H9 (cell line): ENCODE measurements around the gene XPNPEP3. TPM values are rescaled to one million over a fixed set of nuclear protein-coding genes. Genes with fewer than 3 reads are reported as not detected.

ENCODE experiments used
- DNase-seq: peaks from one replicate; pipeline ENCODE4 v3.0.0-alpha.2; 2017
- H2AFZ ChIP-seq: one replicate; pipeline ENCODE4 v1.6.1; 2013; ENCODE audit warnings: mild to moderate bottlenecking, low read length, control low read depth, moderate library complexity
- H2AK5ac ChIP-seq: 2 replicates; pipeline ENCODE4 v1.6.1; 2013; ENCODE audit warnings: low read length, control low read depth, mixed read lengths; ENCODE audit not compliant: insufficient read length
- H2BK120ac ChIP-seq: one replicate; pipeline ENCODE4 v1.6.1; 2013; ENCODE audit warnings: low read depth, mild to moderate bottlenecking, low read length, control low read depth, inconsistent platforms; ENCODE audit not compliant: poor library complexity, severe bottlenecking
- H2BK12ac ChIP-seq: 2 replicates; pipeline ENCODE4 v1.6.1; 2013; ENCODE audit warnings: low read length, control low read depth, mixed read lengths, low read depth; ENCODE audit not compliant: insufficient read length
- H2BK15ac ChIP-seq: 2 replicates; pipeline ENCODE4 v1.6.1; 2013; ENCODE audit warnings: low read depth, low read length, control low read depth
- H2BK20ac ChIP-seq: one replicate; pipeline ENCODE4 v1.6.1; 2013; ENCODE audit warnings: low read depth, mild to moderate bottlenecking, low read length, control low read depth, inconsistent platforms; ENCODE audit not compliant: poor library complexity, severe bottlenecking
- H2BK5ac ChIP-seq: 2 replicates; pipeline ENCODE4 v1.6.1; 2013; ENCODE audit warnings: low read length, control low read depth, mixed read lengths; ENCODE audit not compliant: insufficient read length
- H3K14ac ChIP-seq: 2 replicates; pipeline ENCODE4 v1.6.1; 2013; ENCODE audit warnings: low read length, control low read depth; ENCODE audit not compliant: insufficient read depth
- H3K18ac ChIP-seq: 2 replicates; pipeline ENCODE4 v1.6.1; 2013; ENCODE audit warnings: low read depth, mild to moderate bottlenecking, mixed read lengths, low read length, control low read depth; ENCODE audit not compliant: insufficient read length
- H3K23ac ChIP-seq: 2 replicates; pipeline ENCODE4 v1.6.1; 2013; ENCODE audit warnings: low read length, control low read depth, mixed read lengths, low read depth; ENCODE audit not compliant: insufficient read length
- H3K23me2 ChIP-seq: 2 replicates; pipeline ENCODE4 v1.6.1; 2013; ENCODE audit warnings: low read depth, mild to moderate bottlenecking, mixed read lengths, low read length, control low read depth; ENCODE audit not compliant: insufficient read length, poor library complexity, severe bottlenecking
- H3K27ac ChIP-seq: 2 replicates; pipeline ENCODE4 v1.5.1; 2013; ENCODE audit warnings: low read length, control low read depth, mixed read lengths, low read depth; ENCODE audit not compliant: insufficient read length
- H3K27me3 ChIP-seq: 2 replicates; pipeline ENCODE4 v1.6.1; 2013; ENCODE audit warnings: low read length, control low read depth, inconsistent platforms; ENCODE audit not compliant: insufficient read depth
- H3K4ac ChIP-seq: 2 replicates; pipeline ENCODE4 v1.6.1; 2013; ENCODE audit warnings: low read depth, mild to moderate bottlenecking, control low read depth, inconsistent platforms, low read length, moderate library complexity
- H3K4me1 ChIP-seq: 2 replicates; pipeline ENCODE4 v1.6.1; 2013; ENCODE audit warnings: low read length, control low read depth, inconsistent platforms; ENCODE audit not compliant: insufficient read depth
- H3K4me2 ChIP-seq: 2 replicates; pipeline ENCODE4 v1.6.1; 2013; ENCODE audit warnings: low read length, control low read depth, mixed read lengths; ENCODE audit not compliant: insufficient read length, insufficient read depth
- H3K56ac ChIP-seq: 2 replicates; pipeline ENCODE4 v1.6.1; 2013; ENCODE audit warnings: low read depth, mild to moderate bottlenecking, mixed read lengths, low read length, control low read depth; ENCODE audit not compliant: insufficient read length
- H3K79me1 ChIP-seq: 2 replicates; pipeline ENCODE4 v1.6.1; 2013; ENCODE audit warnings: low read depth, mild to moderate bottlenecking, moderate library complexity, low read length, control low read depth, inconsistent platforms; ENCODE audit not compliant: insufficient read depth, poor library complexity, severe bottlenecking
- H3K79me2 ChIP-seq: 2 replicates; pipeline ENCODE4 v1.6.1; 2013; ENCODE audit warnings: low read length, control low read depth, inconsistent platforms; ENCODE audit not compliant: insufficient read depth
- H3K9ac ChIP-seq: 2 replicates; pipeline ENCODE4 v1.6.1; 2013; ENCODE audit warnings: low read length, control low read depth, mixed read lengths; ENCODE audit not compliant: insufficient read length; ENCODE audit errors: extremely low read depth
- H3K9me3 ChIP-seq: one replicate; pipeline ENCODE4 v1.6.1; 2013; ENCODE audit warnings: low read depth, low read length, inconsistent platforms; ENCODE audit not compliant: control insufficient read depth
- H3T11ph ChIP-seq: one replicate; pipeline ENCODE4 v1.6.1; 2013; ENCODE audit warnings: mild to moderate bottlenecking, low read length, control low read depth, inconsistent platforms
- H4K20me1 ChIP-seq: one replicate; pipeline ENCODE4 v1.6.1; 2013; ENCODE audit not compliant: control insufficient read depth, insufficient read length, insufficient read depth
- H4K5ac ChIP-seq: 2 replicates; pipeline ENCODE4 v1.6.1; 2013; ENCODE audit warnings: low read depth, mild to moderate bottlenecking, mixed read lengths, low read length, control low read depth; ENCODE audit not compliant: insufficient read length
- H4K8ac ChIP-seq: replicated peaks from 2 replicates; pipeline ENCODE4 v1.6.1; 2013; ENCODE audit warnings: low read length, control low read depth, mixed read lengths, low read depth; ENCODE audit not compliant: insufficient read length
- H4K91ac ChIP-seq: 2 replicates; pipeline ENCODE4 v1.6.1; 2013; ENCODE audit warnings: low read depth, mild to moderate bottlenecking, moderate library complexity, mixed read lengths, low read length, control low read depth; ENCODE audit not compliant: insufficient read length
- H3K27ac Mint-ChIP-seq, 3 experiments: 2 replicates in 2 of 3; 3 replicates in 1 of 3; pipeline ENCODE4 v1.8.0; 2020 to 2021; ENCODE audit warnings: mixed read lengths in 3 of 3, mild to moderate bottlenecking in 1 of 3, moderate library complexity in 1 of 3
- H3K27me3 Mint-ChIP-seq: 2 replicates; pipeline ENCODE4 v1.8.0; 2021; ENCODE audit warnings: low read depth, mild to moderate bottlenecking, moderate library complexity, mixed read lengths
- H3K36me3 Mint-ChIP-seq, 3 experiments: 2 replicates in 2 of 3; 3 replicates in 1 of 3; pipeline ENCODE4 v1.8.0; 2020 to 2021; ENCODE audit warnings: low read depth in 3 of 3, mixed read lengths in 3 of 3; ENCODE audit not compliant: insufficient read depth in 1 of 3
- H3K4me1 Mint-ChIP-seq, 2 experiments: 2 replicates each; pipeline ENCODE4 v1.8.0; 2020; ENCODE audit warnings: mixed read lengths in 2 of 2
- H3K4me3 Mint-ChIP-seq, 2 experiments: 2 replicates in 1 of 2; 3 replicates in 1 of 2; pipeline ENCODE4 v1.8.0; 2020 to 2021; ENCODE audit warnings: mild to moderate bottlenecking in 2 of 2, mixed read lengths in 2 of 2, moderate library complexity in 1 of 2
- H3K9me3 Mint-ChIP-seq, 2 experiments: 2 replicates in 1 of 2; 3 replicates in 1 of 2; pipeline ENCODE4 v1.8.0; 2020; ENCODE audit warnings: mild to moderate bottlenecking in 2 of 2, mixed read lengths in 2 of 2, moderate library complexity in 1 of 2
- WGBS: extraction: QIAGEN DNeasy Blood & Tissue Kit; methylation state at CpG from one replicate; pipeline ENCODE4 v1.1.7; 2013; ENCODE audit warnings: missing lambda C conversion rate, low lambda C conversion rate, mixed read lengths; ENCODE audit not compliant: insufficient read length; ENCODE audit errors: extremely low coverage; 5-methylcytosine and 5-hydroxymethylcytosine counted together
- total RNA-seq: library from RNA; stranded (reverse); gene quantifications from 2 replicates; pipeline ENCODE4 v1.2.1, GENCODE V29; 2021
- TF ChIP-seq, protein P1 (sequence below): fragments of 200-600 bp; sonication (generic); conservative IDR thresholded peaks from 3 replicates; pipeline ENCODE4 v1.8.0; 2021; ENCODE audit warnings: antibody characterized with exemption, mild to moderate bottlenecking

Gene XPNPEP3
- total RNA-seq, 1 experiment from 2014 or later = 18.3 TPM

GRCh38 chr22:40979198-40979597, 122.2 kb downstream of the XPNPEP3 start:
- Mint-ChIP-seq H3K9me3 (no peaks in the 10 kb centered on the region), H3K27me3 (no peaks in the 10 kb centered on the region), H3K4me3 (no peak overlapping the region), H3K36me3 (no peaks in the 10 kb centered on the region; a peak in 1 of 7 replicates), H3K4me1 (no peaks in the 10 kb centered on the region; a peak in 1 of 4 replicates), H3K27ac (no peak overlapping the region)
- Histone ChIP-seq H3K4me2 (no peak overlapping the region), H2AFZ (no peak overlapping the region), H3K23me2 (no peaks in the 10 kb centered on the region), H4K91ac (no peak overlapping the region), H2BK120ac (no peak overlapping the region), H4K20me1 (no peaks in the 10 kb centered on the region), H3K79me2 (no peaks in the 10 kb centered on the region), H4K5ac (no peak overlapping the region), H3K9ac (no peak overlapping the region), H4K8ac (no peak overlapping the region), H3K9me3 (no peaks in the 10 kb centered on the region), H3K27me3 (no peaks in the 10 kb centered on the region), H2BK12ac (no peak overlapping the region), H2BK5ac (no peak overlapping the region), H3K23ac (no peak overlapping the region), H3K56ac (no peak overlapping the region), H3K4me1 (no peaks in the 10 kb centered on the region), H3K4ac (no peak overlapping the region), H3K79me1 (no peaks in the 10 kb centered on the region), H3K14ac (no peak overlapping the region), H2BK15ac (no peak overlapping the region), H2AK5ac (no peak overlapping the region), H3K27ac (no peak overlapping the region), H2BK20ac (no peak overlapping the region), H3T11ph (no peak overlapping the region), H3K18ac (no peak overlapping the region)
- WGBS = no CpG with 5 or more reads among the region's 7 CpGs
- no peak for DNase-seq
- TF ChIP-seq, protein P1, sequence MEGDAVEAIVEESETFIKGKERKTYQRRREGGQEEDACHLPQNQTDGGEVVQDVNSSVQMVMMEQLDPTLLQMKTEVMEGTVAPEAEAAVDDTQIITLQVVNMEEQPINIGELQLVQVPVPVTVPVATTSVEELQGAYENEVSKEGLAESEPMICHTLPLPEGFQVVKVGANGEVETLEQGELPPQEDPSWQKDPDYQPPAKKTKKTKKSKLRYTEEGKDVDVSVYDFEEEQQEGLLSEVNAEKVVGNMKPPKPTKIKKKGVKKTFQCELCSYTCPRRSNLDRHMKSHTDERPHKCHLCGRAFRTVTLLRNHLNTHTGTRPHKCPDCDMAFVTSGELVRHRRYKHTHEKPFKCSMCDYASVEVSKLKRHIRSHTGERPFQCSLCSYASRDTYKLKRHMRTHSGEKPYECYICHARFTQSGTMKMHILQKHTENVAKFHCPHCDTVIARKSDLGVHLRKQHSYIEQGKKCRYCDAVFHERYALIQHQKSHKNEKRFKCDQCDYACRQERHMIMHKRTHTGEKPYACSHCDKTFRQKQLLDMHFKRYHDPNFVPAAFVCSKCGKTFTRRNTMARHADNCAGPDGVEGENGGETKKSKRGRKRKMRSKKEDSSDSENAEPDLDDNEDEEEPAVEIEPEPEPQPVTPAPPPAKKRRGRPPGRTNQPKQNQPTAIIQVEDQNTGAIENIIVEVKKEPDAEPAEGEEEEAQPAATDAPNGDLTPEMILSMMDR = no peak
